Right cardiac atrium (tissue), 5 donors: Measurements from ENCODE around the gene UBE3A. TPM values are rescaled to one million over a fixed set of nuclear protein-coding genes. Genes with fewer than 3 reads are reported as not detected.

Experiments used
- ATAC-seq, 2 donors: fragments of 200-7000 bp; cut with Tn5 transposase; one replicate each; pipeline versions ENCODE4 v1.8.0 to v1.9.1; 2020; ENCODE audit warnings: moderate library complexity in 2 of 2, mild to moderate bottlenecking in 1 of 2
- DNase-seq, 3 donors: peaks; one replicate each; pipeline ENCODE4 v3.0.0-alpha.2; 2020
- H3K27ac ChIP-seq: one replicate; pipeline ENCODE4 v1.5.1; 2013; ENCODE audit warnings: mild to moderate bottlenecking, low read length, control low read depth, moderate library complexity
- H3K27me3 ChIP-seq: one replicate; pipeline ENCODE4 v1.6.1; 2013; ENCODE audit not compliant: control insufficient read depth, insufficient read depth
- H3K4me1 ChIP-seq: one replicate; pipeline ENCODE4 v1.6.1; 2013; ENCODE audit warnings: low read length; ENCODE audit not compliant: control insufficient read depth, insufficient read depth
- H3K4me3 ChIP-seq: one replicate; pipeline ENCODE4 v1.5.1; 2013; ENCODE audit warnings: low read length, control low read depth
- H3K9me3 ChIP-seq: one replicate; pipeline ENCODE4 v1.6.1; 2013; ENCODE audit warnings: low read length; ENCODE audit not compliant: control insufficient read depth
- WGBS: extraction: QIAGEN DNeasy Blood & Tissue Kit; methylation state at CpG from one replicate; pipeline ENCODE4 v1.1.7; 2013; 5-methylcytosine and 5-hydroxymethylcytosine counted together
- intact Hi-C, 4 donors: fragments of 100-400 bp; cut with DNase I; formaldehyde crosslinking; loops; one replicate each; pipeline versions ENCODE4 v1.11.0 to v1.14.0; 2022 to 2023
- long read RNA-seq, 4 donors: library from polyadenylated mRNA; unstranded; transcript quantifications; one replicate each; pipeline ENCODE4 v2.0.0, GENCODE V29; 2020 to 2021
- polyA plus RNA-seq: library from polyadenylated mRNA; stranded (reverse); fragments of 200-250 nt; gene quantifications from one replicate; pipeline ENCODE4 v1.2.3, GENCODE V29; 2013
- total RNA-seq, 4 donors: library from RNA; stranded (reverse); fragmentation: NEBNext Ultra II Directional; extraction: Animal tissue kit (Norgen Biotek cat#: 25700); gene quantifications; one replicate each; pipeline ENCODE4 v1.2.1, GENCODE V29; 2021
- donor health status: healthy with polysubstance abuse.
- donor health status: DM: no; HTN: yes; CAD: no.
- donor health status: DM: no; HTN: no; CAD: no.
- donor health status: DM: no; HTN: yes; CAD: no; lungs with severe emphysema.
- donor health status: DM: yes; HTN: yes; CAD: no.

The UBE3A gene
- 100 to 1,000 TPM; 100 to 119 (median 107) TPM for total RNA-seq
- polyA plus RNA-seq, result 30.7 TPM
- long read RNA-seq, donor 1, full-length matches to known transcripts, result 171 of 234 reads
- long read RNA-seq, donor 1, partial matches to known transcripts, result 22 of 234 reads
- long read RNA-seq, donor 1, other reads (novel, unspliced or antisense), result 41 of 234 reads
- long read RNA-seq, donor 2, full-length matches to known transcripts, result 76 of 102 reads
- long read RNA-seq, donor 2, partial matches to known transcripts, result 7 of 102 reads
- long read RNA-seq, donor 2, other reads (novel, unspliced or antisense), result 19 of 102 reads
- long read RNA-seq, donor 3, full-length matches to known transcripts, result 215 of 337 reads
- long read RNA-seq, donor 3, partial matches to known transcripts, result 62 of 337 reads
- long read RNA-seq, donor 3, other reads (novel, unspliced or antisense), result 60 of 337 reads
- long read RNA-seq, donor 4, full-length matches to known transcripts, result 78 of 108 reads
- long read RNA-seq, donor 4, partial matches to known transcripts, result 8 of 108 reads
- long read RNA-seq, donor 4, other reads (novel, unspliced or antisense), result 22 of 108 reads

GRCh38 chr15:25438601-25439368 lies at the start of gene UBE3A:
UBE3A (minus strand) TSS chr15:25439024; CDS start chr15:25409107, 29,917 bp downstream.
- Histone ChIP-seq H3K27me3 (no peaks in the 10 kb centered on the region), H3K4me1 (no peaks in the 10 kb centered on the region), H3K9me3 (no peaks in the 10 kb centered on the region), H3K27ac (peak within 1 kb of the TSS; percentile 86), H3K4me3 (peak within 1 kb of the TSS; percentile 83)
- ATAC-seq (peak; percentile 99), DNase-seq (peak; percentile 92 to 97 (median 97))
- intact Hi-C loops, result loop anchor here in 2 of 4 donors (10.0 kb wide), 2 partner anchors 94 to 104 kb away; no protein-coding TSS in a partner anchor
- under 1% methylated on average over 89 of the region's 97 CpGs for WGBS

GRCh38 chr15:25487226-25487884 lies 48.5 kb upstream of the UBE3A start:
- Histone ChIP-seq H3K27me3 (no peaks in the 10 kb centered on the region), H3K27ac (no peak overlapping the region), H3K9me3 (no peaks in the 10 kb centered on the region), H3K4me3 (no peak overlapping the region), H3K4me1 (no peaks in the 10 kb centered on the region)
- no peak for DNase-seq
- 53% methylated on average over 5 of the region's 5 CpGs for WGBS
- ATAC-seq, result no peak
- intact Hi-C loops, result no loop called here

- DNase-seq (no peak), ATAC-seq (no peak)
- H3K27ac ChIP-seq, result no peak overlapping the region
- H3K9me3 ChIP-seq, result no peaks in the 10 kb centered on the region
- intact Hi-C loops, result no loop called here
- WGBS, result 78% methylated on average over 1 of the region's 1 CpG
- H3K4me1 ChIP-seq, result no peaks in the 10 kb centered on the region
- no peak overlapping the region for H3K4me3 ChIP-seq
- H3K27me3 ChIP-seq, result no peaks in the 10 kb centered on the region
These were observed 47.2 kb upstream of the UBE3A start for GRCh38 chr15:25486051-25486450.

GRCh38 chr15:25481208-25481859 lies 42.5 kb upstream of the UBE3A start:
- Histone ChIP-seq H3K9me3 (no peaks in the 10 kb centered on the region), H3K4me1 (no peaks in the 10 kb centered on the region), H3K4me3 (no peak overlapping the region), H3K27me3 (no peaks in the 10 kb centered on the region), H3K27ac (no peak overlapping the region)
- ATAC-seq (peak in 1 of 2 donors; percentile 71), DNase-seq (peak in 2 of 3 donors; percentile 10 to 56)
- WGBS, result 26% methylated on average over 14 of the region's 14 CpGs
- intact Hi-C loops, result no loop called here

GRCh38 chr15:25478313-25478712 lies 39.5 kb upstream of the UBE3A start:
- Histone ChIP-seq H3K9me3 (no peaks in the 10 kb centered on the region), H3K27me3 (no peaks in the 10 kb centered on the region), H3K4me3 (no peak overlapping the region), H3K27ac (no peak overlapping the region), H3K4me1 (no peaks in the 10 kb centered on the region)
- WGBS, result 95% methylated on average over 3 of the region's 3 CpGs
- ATAC-seq (no peak), DNase-seq (no peak)
- intact Hi-C loops, result no loop called here

GRCh38 chr15:25477816-25478215 lies 39.0 kb upstream of the UBE3A start:
- Histone ChIP-seq H3K27me3 (no peaks in the 10 kb centered on the region), H3K4me3 (no peak overlapping the region), H3K4me1 (no peaks in the 10 kb centered on the region), H3K27ac (no peak overlapping the region), H3K9me3 (no peaks in the 10 kb centered on the region)
- intact Hi-C loops, result no loop called here
- ATAC-seq, result no peak
- DNase-seq, result no peak
- WGBS, result 79% methylated on average over 5 of the region's 5 CpGs

- H3K27ac ChIP-seq, result no peak overlapping the region
- no peak for DNase-seq
- 80% methylated on average over 4 of the region's 4 CpGs for WGBS
- ATAC-seq, result no peak
- no peaks in the 10 kb centered on the region for H3K9me3 ChIP-seq
- peaks cover 3% of the 10 kb centered on the region for H3K4me1 ChIP-seq
- intact Hi-C loops, result no loop called here
- H3K4me3 ChIP-seq, result no peak overlapping the region
- H3K27me3 ChIP-seq, result no peaks in the 10 kb centered on the region
These were observed 35.4 kb upstream of the UBE3A start for GRCh38 chr15:25474251-25474650.

GRCh38 chr15:25470230-25470629 lies 31.4 kb upstream of the UBE3A start:
- H3K4me3 ChIP-seq, result no peak overlapping the region
- ATAC-seq (no peak), DNase-seq (no peak)
- H3K27ac ChIP-seq, result no peak overlapping the region
- intact Hi-C loops, result no loop called here
- H3K9me3 ChIP-seq, result no peaks in the 10 kb centered on the region
- 80% methylated on average over 1 of the region's 1 CpG for WGBS
- H3K4me1 ChIP-seq, result peaks cover 3% of the 10 kb centered on the region
- H3K27me3 ChIP-seq, result no peaks in the 10 kb centered on the region

GRCh38 chr15:25469377-25469776 lies 30.6 kb upstream of the UBE3A start:
- no peak overlapping the region for H3K27ac ChIP-seq
- no peaks in the 10 kb centered on the region for H3K9me3 ChIP-seq
- WGBS, result 15% methylated on average over 1 of the region's 1 CpG
- peak; percentile 49 to 75 for ATAC-seq
- no peaks in the 10 kb centered on the region for H3K27me3 ChIP-seq
- H3K4me1 ChIP-seq, result peaks cover 3% of the 10 kb centered on the region
- DNase-seq, result no peak
- no peak overlapping the region for H3K4me3 ChIP-seq
- intact Hi-C loops, result no loop called here

- H3K27me3 ChIP-seq, result no peaks in the 10 kb centered on the region
- ATAC-seq (no peak), DNase-seq (no peak)
- no peak overlapping the region for H3K4me3 ChIP-seq
- no peaks in the 10 kb centered on the region for H3K9me3 ChIP-seq
- intact Hi-C loops, result no loop called here
- H3K27ac ChIP-seq, result no peak overlapping the region
- WGBS, result 94% methylated on average over 10 of the region's 10 CpGs
- H3K4me1 ChIP-seq, result peaks cover 3% of the 10 kb centered on the region
These were observed 29.8 kb upstream of the UBE3A start for GRCh38 chr15:25468611-25469010.
